Neutrophil (primary cell): Measurements from ENCODE around the gene NHLH2.

ENCODE experiments used
- H3K27ac ChIP-seq: fragments of 200-600 bp; sonication (generic); 2 replicates; pipeline ENCODE4 v1.5.1; 2016; ENCODE audit warnings: mild to moderate bottlenecking, moderate library complexity
- H3K27me3 ChIP-seq: fragments of 200-600 bp; sonication (generic); 2 replicates; pipeline ENCODE4 v1.6.0; 2016; ENCODE audit warnings: mild to moderate bottlenecking
- H3K36me3 ChIP-seq: fragments of 200-600 bp; sonication (generic); 2 replicates; pipeline ENCODE4 v1.5.1; 2017
- H3K4me1 ChIP-seq, 2 experiments: fragments of 200-600 bp in 1 of 2; sonication (generic) in 1 of 2; 1 replicate in 1 of 2; 2 replicates in 1 of 2; pipeline versions ENCODE4 v1.5.1 to v1.6.1; 2013 to 2016; ENCODE audit warnings: low read depth in 1 of 2, low read length in 1 of 2, mild to moderate bottlenecking in 1 of 2, moderate library complexity in 1 of 2; ENCODE audit not compliant: control insufficient read depth in 1 of 2, insufficient read depth in 1 of 2
- H3K4me3 ChIP-seq, 2 experiments: fragments of 200-600 bp in 1 of 2; sonication (generic) in 1 of 2; 1 replicate in 1 of 2; 2 replicates in 1 of 2; pipeline ENCODE4 v1.5.1; 2013 to 2016; ENCODE audit warnings: low read depth in 1 of 2, low read length in 1 of 2, mild to moderate bottlenecking in 1 of 2, moderate library complexity in 1 of 2
- H3K9me3 ChIP-seq: fragments of 200-600 bp; sonication (generic); 2 replicates; pipeline ENCODE4 v1.5.1; 2016
- TF ChIP-seq, protein P1 (sequence below): fragments of 200-600 bp; sonication (generic); IDR thresholded peaks from 2 replicates; pipeline ENCODE4 v1.5.1; 2016; ENCODE audit warnings: antibody characterized with exemption

The NHLH2 gene

GRCh38 chr1:115829947-115830346, 11.0 kb downstream of the NHLH2 start:
- H3K27ac ChIP-seq, result no peak overlapping the region
- H3K36me3 ChIP-seq, result no peaks in the 10 kb centered on the region
- no peaks in the 10 kb centered on the region for H3K9me3 ChIP-seq
- H3K4me3 ChIP-seq, result no peak overlapping the region
- TF ChIP-seq, protein P1, sequence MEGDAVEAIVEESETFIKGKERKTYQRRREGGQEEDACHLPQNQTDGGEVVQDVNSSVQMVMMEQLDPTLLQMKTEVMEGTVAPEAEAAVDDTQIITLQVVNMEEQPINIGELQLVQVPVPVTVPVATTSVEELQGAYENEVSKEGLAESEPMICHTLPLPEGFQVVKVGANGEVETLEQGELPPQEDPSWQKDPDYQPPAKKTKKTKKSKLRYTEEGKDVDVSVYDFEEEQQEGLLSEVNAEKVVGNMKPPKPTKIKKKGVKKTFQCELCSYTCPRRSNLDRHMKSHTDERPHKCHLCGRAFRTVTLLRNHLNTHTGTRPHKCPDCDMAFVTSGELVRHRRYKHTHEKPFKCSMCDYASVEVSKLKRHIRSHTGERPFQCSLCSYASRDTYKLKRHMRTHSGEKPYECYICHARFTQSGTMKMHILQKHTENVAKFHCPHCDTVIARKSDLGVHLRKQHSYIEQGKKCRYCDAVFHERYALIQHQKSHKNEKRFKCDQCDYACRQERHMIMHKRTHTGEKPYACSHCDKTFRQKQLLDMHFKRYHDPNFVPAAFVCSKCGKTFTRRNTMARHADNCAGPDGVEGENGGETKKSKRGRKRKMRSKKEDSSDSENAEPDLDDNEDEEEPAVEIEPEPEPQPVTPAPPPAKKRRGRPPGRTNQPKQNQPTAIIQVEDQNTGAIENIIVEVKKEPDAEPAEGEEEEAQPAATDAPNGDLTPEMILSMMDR, result no peak
- H3K27me3 ChIP-seq, result peaks cover 69% of the 10 kb centered on the region
- peaks cover 16 to 19% of the 10 kb centered on the region in 2 experiments for H3K4me1 ChIP-seq

DNA sequence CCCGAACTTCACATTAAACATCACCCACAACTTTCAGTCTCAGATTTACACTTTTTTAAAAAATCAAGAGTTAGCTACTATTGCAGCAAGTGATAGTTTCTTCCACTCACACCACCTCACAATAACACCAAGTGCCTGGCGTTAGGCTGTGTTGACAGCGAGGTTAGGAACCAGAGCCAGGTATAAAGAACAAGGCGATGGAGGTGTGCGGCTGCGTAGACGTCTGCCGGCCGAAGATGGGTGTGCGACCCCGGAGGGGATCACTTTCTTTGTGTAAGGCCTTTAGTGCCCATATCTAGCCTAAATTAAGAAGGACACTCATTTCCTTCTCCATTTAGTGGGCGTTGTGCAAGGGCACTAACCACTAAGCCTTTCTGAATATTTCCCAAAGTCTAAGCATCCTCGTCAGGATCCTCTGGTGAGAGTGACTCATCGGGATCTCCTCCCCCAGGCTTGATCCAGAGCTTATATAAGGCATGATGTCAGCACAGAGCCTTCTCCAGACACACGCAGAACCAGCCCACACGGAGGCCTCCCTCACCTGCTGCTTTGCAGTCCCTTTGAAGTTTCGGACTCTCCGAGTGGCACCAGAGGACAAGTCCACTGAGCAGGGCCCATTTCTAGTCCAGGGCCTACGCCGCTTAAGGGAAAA, 11.8 kb downstream of the NHLH2 start:
- H3K27me3 ChIP-seq, result peaks cover 61% of the 10 kb centered on the region
- peak overlapping the region; percentile 61 to 62 for H3K4me3 ChIP-seq
- peaks cover 16 to 19% of the 10 kb centered on the region in 2 experiments for H3K4me1 ChIP-seq
- no peak overlapping the region for H3K27ac ChIP-seq
- H3K36me3 ChIP-seq, result no peaks in the 10 kb centered on the region
- no peaks in the 10 kb centered on the region for H3K9me3 ChIP-seq
- TF ChIP-seq, protein P1, result no peak

GRCh38 chr1:115828101-115829022, 12.6 kb downstream of the NHLH2 start:
- Histone ChIP-seq H3K9me3 (no peaks in the 10 kb centered on the region), H3K27me3 (peaks cover 53% of the 10 kb centered on the region), H3K4me1 (peaks cover 16 to 19% of the 10 kb centered on the region in 2 experiments), H3K4me3 (peak overlapping the region; percentile 61 to 62), H3K36me3 (no peaks in the 10 kb centered on the region), H3K27ac (no peak overlapping the region)
- TF ChIP-seq, protein P1, result no peak

- peak overlapping the region; percentile 61 to 62 for H3K4me3 ChIP-seq
- peaks cover 47% of the 10 kb centered on the region for H3K27me3 ChIP-seq
- TF ChIP-seq, protein P1, result no peak
- H3K4me1 ChIP-seq, result peaks cover 16 to 19% of the 10 kb centered on the region in 2 experiments
- no peaks in the 10 kb centered on the region for H3K36me3 ChIP-seq
- no peak overlapping the region for H3K27ac ChIP-seq
- no peaks in the 10 kb centered on the region for H3K9me3 ChIP-seq
These were observed 13.4 kb downstream of the NHLH2 start for GRCh38 chr1:115827452-115828044.

- Histone ChIP-seq H3K27ac (no peak overlapping the region), H3K4me3 (no peak overlapping the region), H3K4me1 (peaks cover 16 to 19% of the 10 kb centered on the region in 2 experiments), H3K36me3 (no peaks in the 10 kb centered on the region), H3K27me3 (peaks cover 47% of the 10 kb centered on the region), H3K9me3 (no peaks in the 10 kb centered on the region)
- TF ChIP-seq, protein P1, result no peak
These were observed 14.3 kb downstream of the NHLH2 start for GRCh38 chr1:115826628-115827027.
